Ascending aorta (tissue), 2 donors: ENCODE results near the gene CDH13. TPM values are rescaled to one million over a fixed set of nuclear protein-coding genes. Genes with fewer than 3 reads are reported as not detected.

Source experiments
- DNase-seq, 2 donors: peaks; one replicate each; pipeline ENCODE4 v3.0.0-alpha.2; 2019; ENCODE audit warnings: low spot score in 2 of 2
- H3K27ac ChIP-seq, 2 donors: fragments of 200-600 bp; sonication (generic); one replicate each; pipeline ENCODE4 v1.5.1; 2016 to 2017; ENCODE audit warnings: mild to moderate bottlenecking in 1 of 2
- H3K27me3 ChIP-seq: fragments of 200-600 bp; sonication (generic); one replicate; pipeline ENCODE4 v1.5.1; 2017
- H3K36me3 ChIP-seq, 2 donors: fragments of 200-600 bp; sonication (generic); one replicate each; pipeline ENCODE4 v1.5.1; 2016
- H3K4me1 ChIP-seq, 2 donors: fragments of 200-600 bp; sonication (generic); one replicate each; pipeline ENCODE4 v1.5.1; 2016 to 2017; ENCODE audit warnings: mild to moderate bottlenecking in 1 of 2
- H3K4me3 ChIP-seq, 2 donors: fragments of 200-600 bp; sonication (generic); one replicate each; pipeline ENCODE4 v1.5.1; 2016 to 2017; ENCODE audit warnings: mild to moderate bottlenecking in 1 of 2
- H3K9me3 ChIP-seq, 2 donors: fragments of 200-600 bp; sonication (generic); one replicate each; pipeline ENCODE4 v1.5.1; 2016
- intact Hi-C: fragments of 100-400 bp; cut with DNase I; formaldehyde crosslinking; loops from one replicate; pipeline ENCODE4 v1.15.1; 2023
- total RNA-seq: library from RNA; depleted of rRNA; stranded (reverse); fragments of >200 nt; gene quantifications from one replicate; pipeline ENCODE4 v1.1.0, GENCODE V29; 2016
- TF ChIP-seq, protein P1 (sequence below), 3 experiments: fragments of 200-600 bp in 2 of 3; fragments of 450-650 bp in 1 of 3; sonication (generic) in 2 of 3; IDR thresholded peaks; one replicate each; pipeline ENCODE4 v1.5.1; 2016 to 2019; ENCODE audit warnings: antibody characterized with exemption in 3 of 3, mild to moderate bottlenecking in 1 of 3, moderate library complexity in 1 of 3

Gene CDH13
- total RNA-seq, 1 donor from 2014 or later, result 160 TPM

GRCh38 chr16:83689385-83689831, 1062.6 kb downstream of the CDH13 start:
- peak in 1 of 2 donors; percentile 75 for DNase-seq
- no peaks in the 10 kb centered on the region for H3K36me3 ChIP-seq
- H3K27ac ChIP-seq, result peak overlapping the region; percentile 48 to 81
- TF ChIP-seq, protein P1, sequence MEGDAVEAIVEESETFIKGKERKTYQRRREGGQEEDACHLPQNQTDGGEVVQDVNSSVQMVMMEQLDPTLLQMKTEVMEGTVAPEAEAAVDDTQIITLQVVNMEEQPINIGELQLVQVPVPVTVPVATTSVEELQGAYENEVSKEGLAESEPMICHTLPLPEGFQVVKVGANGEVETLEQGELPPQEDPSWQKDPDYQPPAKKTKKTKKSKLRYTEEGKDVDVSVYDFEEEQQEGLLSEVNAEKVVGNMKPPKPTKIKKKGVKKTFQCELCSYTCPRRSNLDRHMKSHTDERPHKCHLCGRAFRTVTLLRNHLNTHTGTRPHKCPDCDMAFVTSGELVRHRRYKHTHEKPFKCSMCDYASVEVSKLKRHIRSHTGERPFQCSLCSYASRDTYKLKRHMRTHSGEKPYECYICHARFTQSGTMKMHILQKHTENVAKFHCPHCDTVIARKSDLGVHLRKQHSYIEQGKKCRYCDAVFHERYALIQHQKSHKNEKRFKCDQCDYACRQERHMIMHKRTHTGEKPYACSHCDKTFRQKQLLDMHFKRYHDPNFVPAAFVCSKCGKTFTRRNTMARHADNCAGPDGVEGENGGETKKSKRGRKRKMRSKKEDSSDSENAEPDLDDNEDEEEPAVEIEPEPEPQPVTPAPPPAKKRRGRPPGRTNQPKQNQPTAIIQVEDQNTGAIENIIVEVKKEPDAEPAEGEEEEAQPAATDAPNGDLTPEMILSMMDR (IDR thresholded peaks at IDR 0.05), result no peak
- no peaks in the 10 kb centered on the region for H3K27me3 ChIP-seq
- no peak overlapping the region for H3K4me3 ChIP-seq
- peaks cover 0 to 40% of the 10 kb centered on the region in 2 donors for H3K4me1 ChIP-seq
- no peaks in the 10 kb centered on the region for H3K9me3 ChIP-seq
- intact Hi-C loops, result loop anchor here (2.0 to 5.0 kb wide), 2 partner anchors 25 to 118 kb away; partner anchors contain the start of gene HSBP1

DNA sequence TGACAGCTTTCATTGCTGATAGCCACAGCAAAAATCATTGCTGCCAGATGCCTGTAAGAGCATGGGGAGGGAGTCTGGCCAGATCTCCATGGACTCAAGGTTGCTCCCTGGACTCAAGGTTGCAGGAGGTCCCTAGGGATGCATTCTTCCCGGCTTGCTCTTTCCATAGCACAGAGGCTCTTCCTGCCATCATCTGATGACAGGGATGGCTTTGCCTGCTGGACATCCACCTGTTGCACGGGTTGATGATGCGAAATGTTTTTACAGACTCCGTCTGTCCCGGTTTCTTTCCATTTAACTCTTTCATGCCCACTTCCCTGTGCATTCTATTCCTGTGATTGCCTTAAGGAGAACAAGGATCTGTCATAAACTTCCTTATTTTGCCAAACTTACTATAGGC, 1065.5 kb downstream of the CDH13 start:
- intact Hi-C loops, result no loop called here
- Histone ChIP-seq H3K4me1 (peaks cover 0 to 25% of the 10 kb centered on the region in 2 donors), H3K36me3 (no peaks in the 10 kb centered on the region), H3K27me3 (no peaks in the 10 kb centered on the region), H3K9me3 (no peaks in the 10 kb centered on the region), H3K4me3 (no peak overlapping the region), H3K27ac (no peak overlapping the region)
- TF ChIP-seq, protein P1 (IDR thresholded peaks at IDR 0.05), result no peak
- DNase-seq, result no peak

GRCh38 chr16:83698964-83699363, 1072.2 kb downstream of the CDH13 start:
- no peaks in the 10 kb centered on the region for H3K27me3 ChIP-seq

GRCh38 chr16:83699817-83700216, 1073.0 kb downstream of the CDH13 start:
- TF ChIP-seq, protein P1 (IDR thresholded peaks at IDR 0.05), result no peak
- Histone ChIP-seq H3K27me3 (no peaks in the 10 kb centered on the region), H3K4me3 (no peak overlapping the region), H3K27ac (no peak overlapping the region), H3K36me3 (no peaks in the 10 kb centered on the region), H3K4me1 (no peaks in the 10 kb centered on the region), H3K9me3 (no peaks in the 10 kb centered on the region)
- no peak for DNase-seq
- intact Hi-C loops, result no loop called here

More at GRCh38 chr16:83698964-83699363, 1072.2 kb downstream of the CDH13 start:
- H3K27ac ChIP-seq, result no peak overlapping the region
- TF ChIP-seq, protein P1 (IDR thresholded peaks at IDR 0.05), result no peak
- no peak for DNase-seq
- no peak overlapping the region for H3K4me3 ChIP-seq
- H3K36me3 ChIP-seq, result no peaks in the 10 kb centered on the region
- intact Hi-C loops, result no loop called here
- H3K9me3 ChIP-seq, result no peaks in the 10 kb centered on the region
- H3K4me1 ChIP-seq, result no peaks in the 10 kb centered on the region

DNA sequence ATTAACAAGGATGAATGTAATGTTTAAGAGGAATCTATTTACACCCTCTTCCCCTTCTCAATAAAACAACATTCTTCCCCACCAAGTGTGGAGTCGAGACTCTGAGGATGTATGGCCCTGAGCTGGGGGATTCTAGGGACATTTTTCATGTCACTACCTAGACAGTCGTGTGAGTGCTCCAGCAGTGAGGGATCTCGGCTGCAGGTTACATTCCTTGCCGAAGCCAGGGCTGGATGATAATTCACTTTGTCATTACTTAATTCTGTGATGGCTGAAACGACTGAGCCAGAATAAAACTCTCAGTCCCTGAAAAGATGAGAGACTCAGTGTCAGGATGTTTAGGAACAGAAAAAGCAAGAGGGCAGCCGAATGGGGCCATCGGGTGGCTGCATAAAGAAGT, 1074.1 kb downstream of the CDH13 start:
- TF ChIP-seq, protein P1 (IDR thresholded peaks at IDR 0.05), result no peak
- Histone ChIP-seq H3K4me3 (no peak overlapping the region), H3K9me3 (no peaks in the 10 kb centered on the region), H3K36me3 (no peaks in the 10 kb centered on the region), H3K27me3 (no peaks in the 10 kb centered on the region), H3K27ac (no peak overlapping the region), H3K4me1 (no peaks in the 10 kb centered on the region)
- DNase-seq, result no peak
- intact Hi-C loops, result no loop called here

DNA sequence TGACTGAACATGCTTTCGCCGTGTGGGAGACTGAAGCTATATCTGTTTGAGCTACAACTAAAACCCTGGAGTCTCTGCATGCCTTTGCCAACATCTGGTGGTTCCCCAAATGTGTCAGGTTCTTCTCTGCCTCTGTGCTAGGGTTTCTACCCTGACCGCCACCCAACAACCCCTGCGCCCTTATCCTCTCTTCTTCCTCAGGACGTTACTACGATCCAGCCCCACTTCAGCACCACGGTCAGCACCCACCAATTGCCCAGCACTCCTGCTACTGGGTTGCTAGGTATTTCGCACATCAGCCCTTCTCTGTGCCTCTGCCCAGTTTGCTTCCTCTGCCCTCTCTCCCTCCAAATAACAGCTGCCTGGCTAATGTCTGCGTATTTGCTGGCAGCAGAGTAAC, 1074.7 kb downstream of the CDH13 start:
- Histone ChIP-seq H3K4me1 (no peaks in the 10 kb centered on the region), H3K9me3 (no peaks in the 10 kb centered on the region), H3K27me3 (no peaks in the 10 kb centered on the region), H3K27ac (no peak overlapping the region), H3K4me3 (no peak overlapping the region), H3K36me3 (no peaks in the 10 kb centered on the region)
- intact Hi-C loops, result no loop called here
- TF ChIP-seq, protein P1 (IDR thresholded peaks at IDR 0.05), result no peak
- no peak for DNase-seq
